ENCODE measurements around the gene CIB4. TPM values are rescaled to one million over a fixed set of nuclear protein-coding genes. Genes with fewer than 3 reads are reported as not detected.

Gene CIB4
- total and polyA plus RNA-seq, 2 experiments from 2014 or later: not detected

DNA sequence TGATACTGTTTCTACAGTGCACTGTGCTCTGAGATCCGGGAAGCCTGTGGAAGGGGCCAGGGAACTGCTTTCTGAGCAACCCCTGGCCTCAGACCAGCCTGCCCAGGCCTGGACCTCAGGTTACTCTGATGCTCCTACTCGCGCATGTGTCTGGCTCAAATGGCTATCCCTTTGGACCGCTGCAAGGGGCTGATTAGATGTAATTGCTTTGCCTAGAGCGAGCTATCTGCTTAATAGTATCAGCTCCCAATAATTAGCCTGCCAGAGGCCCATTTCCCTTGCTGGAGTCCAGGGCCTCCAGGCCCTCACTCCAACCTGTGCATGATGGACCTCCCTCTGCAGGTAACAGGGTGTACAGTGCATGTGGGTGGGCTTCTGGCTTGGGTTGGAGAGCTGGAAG lies 44.2 kb upstream of the CIB4 start:
- H4K20me1 ChIP-seq (ENCODE audit: insufficient read depth): no peaks in the 10 kb centered on the region
- H3K36me3 ChIP-seq (ENCODE audit: low read depth): no peaks in the 10 kb centered on the region
- no peak overlapping the region for H3K4me2 ChIP-seq (ENCODE audit: unreplicated experiment)
- H3K4me1 ChIP-seq (ENCODE audit: insufficient read depth): no peaks in the 10 kb centered on the region
- in situ Hi-C loops (cut with MboI): no loop called here
- H3K9ac ChIP-seq: no peak overlapping the region
- H3K27ac ChIP-seq: no peak overlapping the region
- DNase-seq: no peak
- WGBS, 2 experiments (ENCODE audit: low coverage in 1 of 2, low lambda C conversion rate in 2 of 2, missing lambda C conversion rate in 2 of 2): 56 to 73% methylated on average over 5 of the region's 5 CpGs
- H2AFZ ChIP-seq: no peak overlapping the region
- H3K9me3 ChIP-seq (ENCODE audit: low read depth): no peaks in the 10 kb centered on the region
- no peaks in the 10 kb centered on the region for H3F3A ChIP-seq (ENCODE audit: insufficient read depth)
- no peaks in the 10 kb centered on the region for H3K79me2 ChIP-seq (ENCODE audit: insufficient read depth)
- H3K4me3 ChIP-seq: no peak overlapping the region
- H3K9me2 ChIP-seq (ENCODE audit: insufficient read depth): no peaks in the 10 kb centered on the region
- TF ChIP-seq EZH2 (IDR thresholded peaks at IDR 0.05; ENCODE audit: insufficient read depth, poor library complexity, severe bottlenecking): no peak
- TF ChIP-seq EZH2phosphoT487 (IDR thresholded peaks at IDR 0.05; ENCODE audit: insufficient read depth, low read depth): no peak
- H3K27me3 ChIP-seq (replicated peaks; ENCODE audit: insufficient read depth): peaks cover 56% of the 10 kb centered on the region

GRCh38 chr2:26683583-26683982 lies 42.4 kb upstream of the CIB4 start:
- peaks cover 64% of the 10 kb centered on the region for H3K27me3 ChIP-seq (replicated peaks; ENCODE audit: insufficient read depth)
- no peaks in the 10 kb centered on the region for H3K9me3 ChIP-seq (ENCODE audit: low read depth)
- 44 to 54% methylated on average over 6 of the region's 6 CpGs for WGBS, 2 experiments (ENCODE audit: low coverage in 1 of 2, low lambda C conversion rate in 2 of 2, missing lambda C conversion rate in 2 of 2)
- H3K27ac ChIP-seq: no peak overlapping the region
- H3K36me3 ChIP-seq (ENCODE audit: low read depth): no peaks in the 10 kb centered on the region
- H3K4me1 ChIP-seq (ENCODE audit: insufficient read depth): no peaks in the 10 kb centered on the region
- H3K4me2 ChIP-seq (ENCODE audit: unreplicated experiment): no peak overlapping the region
- in situ Hi-C loops (cut with MboI): no loop called here
- no peak for TF ChIP-seq EZH2phosphoT487 (IDR thresholded peaks at IDR 0.05; ENCODE audit: insufficient read depth, low read depth)
- no peak for TF ChIP-seq EZH2 (IDR thresholded peaks at IDR 0.05; ENCODE audit: insufficient read depth, poor library complexity, severe bottlenecking)
- no peaks in the 10 kb centered on the region for H3F3A ChIP-seq (ENCODE audit: insufficient read depth)
- no peaks in the 10 kb centered on the region for H3K9me2 ChIP-seq (ENCODE audit: insufficient read depth)
- no peaks in the 10 kb centered on the region for H3K79me2 ChIP-seq (ENCODE audit: insufficient read depth)
- H3K9ac ChIP-seq: no peak overlapping the region
- H2AFZ ChIP-seq: no peak overlapping the region
- H4K20me1 ChIP-seq (ENCODE audit: insufficient read depth): no peaks in the 10 kb centered on the region
- H3K4me3 ChIP-seq: no peak overlapping the region
- no peak for DNase-seq

DNA sequence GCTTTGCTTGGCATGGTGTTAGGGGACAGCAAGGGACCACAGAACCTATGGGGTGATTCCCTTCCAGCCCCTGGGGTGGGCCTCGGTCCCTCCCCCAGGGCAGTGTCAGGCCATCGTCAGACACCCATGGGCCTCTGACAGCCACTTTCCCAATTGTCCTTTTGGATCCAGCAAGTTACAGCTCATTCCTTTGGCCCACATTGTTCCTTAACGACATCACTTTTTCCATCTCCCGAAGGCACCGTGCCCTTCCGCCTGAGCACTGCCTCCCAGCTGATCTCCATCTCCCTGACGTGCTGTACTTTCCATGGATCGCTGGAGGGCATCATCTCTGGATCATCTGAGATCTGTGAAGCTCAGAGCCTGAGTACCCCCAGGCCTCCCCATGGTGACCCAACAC lies 41.0 kb upstream of the CIB4 start:
- Histone ChIP-seq H3K27ac (no peak overlapping the region), H2AFZ (no peak overlapping the region), H3K9ac (no peak overlapping the region), H3K36me3 (ENCODE audit: low read depth) (no peaks in the 10 kb centered on the region), H3K27me3 (replicated peaks; ENCODE audit: insufficient read depth) (peaks cover 56% of the 10 kb centered on the region), H3K4me2 (ENCODE audit: unreplicated experiment) (no peak overlapping the region), H3K4me1 (ENCODE audit: insufficient read depth) (0 out of 2 replicates have a peak, but pooled peaks cover 3% of the 10 kb centered on the region), H3K9me3 (ENCODE audit: low read depth) (no peaks in the 10 kb centered on the region), H3K9me2 (ENCODE audit: insufficient read depth) (no peaks in the 10 kb centered on the region), H3F3A (ENCODE audit: insufficient read depth) (no peaks in the 10 kb centered on the region), H3K79me2 (ENCODE audit: insufficient read depth) (no peaks in the 10 kb centered on the region), H3K4me3 (no peak overlapping the region), H4K20me1 (ENCODE audit: insufficient read depth) (no peaks in the 10 kb centered on the region)
- WGBS, 2 experiments (ENCODE audit: low coverage in 1 of 2, low lambda C conversion rate in 2 of 2, missing lambda C conversion rate in 2 of 2): 13 to 20% methylated on average over 8 of the region's 8 CpGs
- in situ Hi-C loops (cut with MboI): no loop called here
- DNase-seq: peak; percentile 36
- no peak for TF ChIP-seq EZH2phosphoT487 (IDR thresholded peaks at IDR 0.05; ENCODE audit: insufficient read depth, low read depth)
- TF ChIP-seq EZH2 (IDR thresholded peaks at IDR 0.05; ENCODE audit: insufficient read depth, poor library complexity, severe bottlenecking): no peak

DNA sequence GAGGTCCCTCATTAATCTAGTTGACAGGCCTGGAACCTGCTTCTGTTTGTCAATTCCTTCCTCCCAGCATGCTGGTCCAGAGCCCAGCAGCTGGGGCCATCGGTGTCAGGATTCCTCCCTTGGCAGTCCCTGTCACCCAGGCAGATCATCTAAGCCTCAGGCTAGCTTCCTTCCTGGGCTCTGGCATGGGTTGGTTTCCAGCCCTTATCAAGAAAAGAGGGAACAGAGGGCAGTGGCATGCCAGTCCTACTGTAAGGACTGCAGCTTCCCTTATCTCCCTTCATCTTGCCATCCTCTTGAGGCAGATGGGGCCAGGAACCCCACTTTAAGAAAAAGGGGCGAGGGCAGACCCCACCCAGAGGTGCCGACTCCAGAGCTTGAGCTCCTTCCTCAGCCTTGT lies 40.5 kb upstream of the CIB4 start:
- no peaks in the 10 kb centered on the region for H3F3A ChIP-seq (ENCODE audit: insufficient read depth)
- in situ Hi-C loops (cut with MboI): no loop called here
- no peak overlapping the region for H3K9ac ChIP-seq
- H2AFZ ChIP-seq: no peak overlapping the region
- no peak overlapping the region for H3K4me2 ChIP-seq (ENCODE audit: unreplicated experiment)
- 23 to 33% methylated on average over 3 of the region's 3 CpGs for WGBS, 2 experiments (ENCODE audit: low coverage in 1 of 2, low lambda C conversion rate in 2 of 2, missing lambda C conversion rate in 2 of 2)
- no peaks in the 10 kb centered on the region for H3K36me3 ChIP-seq (ENCODE audit: low read depth)
- H3K4me3 ChIP-seq: no peak overlapping the region
- 0 out of 2 replicates have a peak, but pooled peaks cover 3% of the 10 kb centered on the region for H3K4me1 ChIP-seq (ENCODE audit: insufficient read depth)
- TF ChIP-seq EZH2phosphoT487 (IDR thresholded peaks at IDR 0.05; ENCODE audit: insufficient read depth, low read depth) (no peak), EZH2 (IDR thresholded peaks at IDR 0.05; ENCODE audit: insufficient read depth, poor library complexity, severe bottlenecking) (no peak)
- H3K27ac ChIP-seq: no peak overlapping the region
- no peaks in the 10 kb centered on the region for H3K9me2 ChIP-seq (ENCODE audit: insufficient read depth)
- no peaks in the 10 kb centered on the region for H3K79me2 ChIP-seq (ENCODE audit: insufficient read depth)
- H4K20me1 ChIP-seq (ENCODE audit: insufficient read depth): no peaks in the 10 kb centered on the region
- no peaks in the 10 kb centered on the region for H3K9me3 ChIP-seq (ENCODE audit: low read depth)
- peaks cover 51% of the 10 kb centered on the region for H3K27me3 ChIP-seq (replicated peaks; ENCODE audit: insufficient read depth)
- no peak for DNase-seq

DNA sequence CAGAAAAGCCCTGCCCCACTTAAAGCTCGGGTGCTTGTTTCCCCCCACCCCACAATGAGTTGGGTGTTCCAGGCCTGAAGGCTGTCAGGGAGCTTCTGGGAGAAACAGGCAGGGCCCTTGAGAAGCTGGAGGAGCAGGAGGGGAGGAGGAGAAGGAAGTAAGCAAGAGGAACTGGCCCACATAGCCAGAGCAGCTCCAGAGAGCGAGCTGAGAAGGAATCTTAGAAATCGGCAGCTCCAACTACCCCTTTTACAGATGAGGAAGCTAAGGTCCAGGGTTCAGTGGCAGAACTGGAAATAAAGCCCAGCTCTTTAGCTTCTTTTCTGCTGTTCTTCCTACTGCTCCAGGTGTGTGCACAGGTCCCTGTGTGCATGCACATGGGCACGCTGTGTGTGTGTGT lies 38.7 kb upstream of the CIB4 start:
- H2AFZ ChIP-seq: no peak overlapping the region
- H3K4me2 ChIP-seq (ENCODE audit: unreplicated experiment): no peak overlapping the region
- no peaks in the 10 kb centered on the region for H3K79me2 ChIP-seq (ENCODE audit: insufficient read depth)
- H3K27ac ChIP-seq: no peak overlapping the region
- 48 to 53% methylated on average over 4 of the region's 4 CpGs for WGBS, 2 experiments (ENCODE audit: low coverage in 1 of 2, low lambda C conversion rate in 2 of 2, missing lambda C conversion rate in 2 of 2)
- H3K4me1 ChIP-seq (ENCODE audit: insufficient read depth): 0 out of 2 replicates have a peak, but pooled peaks cover 3% of the 10 kb centered on the region
- H3K27me3 ChIP-seq (replicated peaks; ENCODE audit: insufficient read depth): peaks cover 34% of the 10 kb centered on the region
- H3K4me3 ChIP-seq: no peak overlapping the region
- TF ChIP-seq EZH2phosphoT487 (IDR thresholded peaks at IDR 0.05; ENCODE audit: insufficient read depth, low read depth) (no peak), EZH2 (IDR thresholded peaks at IDR 0.05; ENCODE audit: insufficient read depth, poor library complexity, severe bottlenecking) (no peak)
- H3K36me3 ChIP-seq (ENCODE audit: low read depth): no peaks in the 10 kb centered on the region
- no peaks in the 10 kb centered on the region for H4K20me1 ChIP-seq (ENCODE audit: insufficient read depth)
- no peaks in the 10 kb centered on the region for H3F3A ChIP-seq (ENCODE audit: insufficient read depth)
- H3K9ac ChIP-seq: no peak overlapping the region
- no peak for DNase-seq
- no peaks in the 10 kb centered on the region for H3K9me3 ChIP-seq (ENCODE audit: low read depth)
- in situ Hi-C loops (cut with MboI): no loop called here
- H3K9me2 ChIP-seq (ENCODE audit: insufficient read depth): no peaks in the 10 kb centered on the region

All from GM23248 (cell line).